GM12891 (cell line): ENCODE measurements around the gene CSRP2.

Experiments
- DNase-seq: peaks from one replicate; pipeline ENCODE4 v3.0.0; 2011; ENCODE audit warnings: low spot score; ENCODE audit not compliant: insufficient read length
- FAIRE-seq: peaks from 2 replicates; lab custom pipeline; 2011; peaks lifted over from hg19 to GRCh38; lab: Jason Lieb, UNC
- PAX5 ChIP-seq: IDR thresholded peaks from 2 replicates; pipeline ENCODE4 v1.6.1; 2011; ENCODE audit warnings: low read length, moderate library complexity, mild to moderate bottlenecking; ENCODE audit not compliant: insufficient read depth, severe bottlenecking
- POLR2A ChIP-seq: IDR thresholded peaks from 2 replicates; pipeline ENCODE4 v1.6.1; 2011; ENCODE audit warnings: low read depth, low read length, control low read depth
- POLR2AphosphoS5 ChIP-seq: IDR thresholded peaks from 2 replicates; pipeline ENCODE4 v1.6.1; 2011; ENCODE audit warnings: low read depth, low read length, control low read depth
- POU2F2 ChIP-seq: IDR thresholded peaks from 2 replicates; pipeline ENCODE4 v1.6.1; 2011; ENCODE audit warnings: low read depth, mild to moderate bottlenecking, control low read depth, low read length, moderate library complexity
- SPI1 ChIP-seq: IDR thresholded peaks from 2 replicates; pipeline ENCODE4 v1.6.1; 2011; ENCODE audit warnings: low read depth, low read length, control low read depth
- TAF1 ChIP-seq: IDR thresholded peaks from 2 replicates; pipeline ENCODE4 v1.6.1; 2011; ENCODE audit warnings: low read depth, low read length, control low read depth

Gene CSRP2

DNA sequence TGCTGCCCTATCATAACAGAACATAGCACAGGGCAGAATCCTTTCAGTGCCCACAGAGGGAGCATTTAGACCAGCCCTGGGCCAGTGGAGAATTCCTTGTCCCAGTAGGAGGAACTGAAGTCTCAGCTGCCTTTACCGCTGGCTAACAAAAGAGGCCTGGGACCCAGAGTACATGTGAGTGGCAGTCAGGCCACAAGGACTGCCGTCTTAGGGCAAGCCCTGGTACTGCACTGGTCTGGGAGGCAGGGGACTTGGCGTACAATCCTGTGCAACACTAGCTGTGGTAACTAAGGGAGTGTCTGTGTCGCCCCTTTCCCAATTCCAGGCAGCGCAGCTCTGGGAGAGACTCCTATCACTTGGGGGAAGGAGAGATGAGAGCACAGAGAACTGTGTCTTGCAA, 17.0 kb upstream of the CSRP2 start:
- DNase-seq (no peak), FAIRE-seq (no peak)
- TF ChIP-seq TAF1 (no peak), POLR2A (no peak), PAX5 (no peak), SPI1 (no peak), POU2F2 (no peak), POLR2AphosphoS5 (no peak)

DNA sequence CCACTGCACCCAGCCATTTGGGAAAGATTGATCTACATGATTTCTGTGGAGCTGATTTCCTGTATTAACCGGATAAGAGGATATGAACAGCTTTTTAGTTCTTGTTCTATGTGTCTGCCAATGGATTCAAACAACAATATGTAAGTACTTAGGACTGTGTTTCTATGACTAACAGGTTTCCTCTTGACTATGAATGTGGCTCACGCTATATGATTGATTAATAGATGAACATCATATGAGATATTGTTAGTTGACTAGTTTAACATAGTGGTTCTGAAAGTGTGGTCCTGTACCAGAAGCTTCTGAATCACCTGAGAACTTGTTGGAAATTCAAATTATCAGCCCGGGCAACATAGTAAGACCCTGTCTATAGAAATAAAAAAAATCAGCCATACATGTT, 12.8 kb upstream of the CSRP2 start:
- FAIRE-seq: no peak
- no peak for DNase-seq
- no peak for TF ChIP-seq SPI1
- no peak for TF ChIP-seq POLR2AphosphoS5
- no peak for TF ChIP-seq TAF1
- no peak for TF ChIP-seq PAX5
- no peak for TF ChIP-seq POU2F2
- TF ChIP-seq POLR2A: no peak

DNA sequence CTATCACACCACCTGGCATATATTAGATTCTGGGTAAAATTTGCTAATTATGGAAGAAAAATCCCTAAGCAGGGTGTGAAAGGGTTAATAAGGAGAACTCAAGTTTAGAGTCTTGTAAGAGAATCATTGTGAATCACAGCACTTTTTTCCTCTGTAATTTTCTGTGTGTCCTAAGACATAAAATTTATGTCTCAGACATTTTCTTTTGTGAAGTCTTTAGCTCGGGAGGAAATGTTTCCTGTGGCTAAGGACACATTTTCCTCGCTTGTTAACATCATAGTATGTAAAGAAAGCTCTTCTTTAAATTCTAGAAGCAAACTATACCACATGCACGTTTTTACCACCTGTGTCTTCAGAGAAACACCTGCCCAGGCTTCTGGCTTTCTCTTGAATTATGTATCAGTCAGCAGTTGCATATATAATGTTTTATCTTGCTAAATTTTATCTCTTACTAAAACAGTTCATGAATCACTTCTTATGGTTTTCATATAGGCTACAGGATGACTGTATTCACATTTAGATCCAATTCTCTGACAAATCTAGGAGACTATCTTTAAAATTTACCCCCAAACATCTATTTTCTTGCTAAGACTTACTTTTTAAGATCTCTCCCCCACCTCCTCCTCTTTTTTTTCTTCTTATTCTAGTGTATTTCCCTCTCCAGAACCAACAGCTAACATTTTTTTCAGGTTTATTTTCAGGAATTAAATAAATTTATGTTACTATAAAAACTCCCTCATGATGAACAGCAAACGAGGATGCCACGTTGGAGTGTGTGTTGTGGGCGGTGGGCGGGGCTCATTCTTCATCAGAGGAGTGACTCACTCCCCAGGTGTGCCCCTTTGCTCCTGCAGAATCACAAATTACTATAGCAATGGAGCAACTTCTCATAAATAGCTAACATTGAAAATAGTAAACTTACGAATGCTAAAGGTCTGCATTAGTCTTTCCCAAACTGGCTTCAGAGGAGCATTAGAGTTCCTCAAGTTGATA, 11.6 kb upstream of the CSRP2 start:
- no peak for TF ChIP-seq PAX5
- TF ChIP-seq POLR2AphosphoS5: no peak
- no peak for TF ChIP-seq TAF1
- TF ChIP-seq POU2F2: no peak
- no peak for TF ChIP-seq POLR2A
- TF ChIP-seq SPI1: no peak
- DNase-seq (no peak), FAIRE-seq (no peak)

DNA sequence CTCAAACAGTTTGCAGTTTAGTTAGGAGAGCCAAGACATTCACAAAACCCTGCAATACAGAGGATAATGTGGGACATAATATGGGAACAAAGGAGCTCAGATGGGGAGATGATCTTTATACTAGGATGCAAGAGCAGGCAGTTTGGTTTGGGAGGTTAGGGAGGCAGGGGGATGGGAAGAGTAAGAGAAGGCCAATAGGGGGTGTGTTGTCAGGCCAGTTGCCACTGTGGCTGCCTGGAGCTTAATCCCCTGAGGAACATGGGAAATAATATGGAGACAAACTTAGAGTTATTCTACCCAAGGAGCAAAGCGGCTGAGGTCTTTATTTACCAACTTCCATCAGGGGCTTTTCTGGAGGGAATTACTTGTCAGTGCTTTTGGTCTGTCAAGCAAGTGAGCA, 10.0 kb upstream of the CSRP2 start:
- DNase-seq (no peak), FAIRE-seq (no peak)
- TF ChIP-seq PAX5 (no peak), POU2F2 (no peak), POLR2A (no peak), SPI1 (no peak), POLR2AphosphoS5 (no peak), TAF1 (no peak)

DNA sequence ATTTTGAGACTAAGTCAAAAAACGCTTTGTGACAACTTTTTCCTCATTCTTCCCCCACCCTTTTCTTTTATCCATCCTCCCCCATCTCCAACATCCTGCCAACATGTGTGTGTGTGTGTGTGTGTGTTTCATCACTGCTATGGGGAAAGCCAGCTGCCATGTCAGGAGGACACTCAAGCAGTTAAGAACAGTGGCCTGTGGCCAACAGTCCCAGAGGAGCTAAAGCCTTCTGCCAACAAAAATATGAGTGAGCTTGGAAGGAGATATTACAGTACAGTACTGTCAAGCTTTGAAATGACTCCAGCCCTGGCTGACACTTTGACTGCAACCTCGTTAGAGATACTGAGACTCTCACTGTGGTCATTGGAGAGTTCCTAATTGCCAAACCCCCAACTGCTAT, 5.0 kb upstream of the CSRP2 start:
- DNase-seq (no peak), FAIRE-seq (no peak)
- TF ChIP-seq SPI1: no peak
- no peak for TF ChIP-seq POLR2AphosphoS5
- no peak for TF ChIP-seq PAX5
- TF ChIP-seq POLR2A: no peak
- TF ChIP-seq POU2F2: no peak
- no peak for TF ChIP-seq TAF1

DNA sequence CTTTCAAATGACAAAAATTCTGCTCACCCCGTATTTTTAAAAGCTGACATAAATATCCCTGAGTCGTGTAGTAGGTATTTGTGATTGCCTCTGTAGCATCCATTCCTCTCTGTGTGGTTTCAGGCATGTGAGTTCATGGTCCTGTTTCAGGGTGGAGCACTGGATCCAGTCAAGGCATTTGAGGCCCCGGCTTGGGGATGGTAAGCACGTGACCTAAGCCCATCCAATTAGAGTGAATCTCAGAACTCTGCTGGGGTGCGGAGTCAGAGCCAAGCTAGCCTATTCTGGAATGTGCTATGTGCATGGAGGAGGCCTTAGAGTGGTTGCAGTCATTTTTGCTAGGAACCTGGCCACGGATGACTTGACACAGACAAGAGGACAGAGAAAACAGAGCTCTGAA, 4.3 kb upstream of the CSRP2 start:
- FAIRE-seq: no peak
- DNase-seq: no peak
- TF ChIP-seq TAF1: no peak
- TF ChIP-seq POU2F2: no peak
- no peak for TF ChIP-seq POLR2AphosphoS5
- TF ChIP-seq PAX5: no peak
- no peak for TF ChIP-seq POLR2A
- TF ChIP-seq SPI1: no peak

DNA sequence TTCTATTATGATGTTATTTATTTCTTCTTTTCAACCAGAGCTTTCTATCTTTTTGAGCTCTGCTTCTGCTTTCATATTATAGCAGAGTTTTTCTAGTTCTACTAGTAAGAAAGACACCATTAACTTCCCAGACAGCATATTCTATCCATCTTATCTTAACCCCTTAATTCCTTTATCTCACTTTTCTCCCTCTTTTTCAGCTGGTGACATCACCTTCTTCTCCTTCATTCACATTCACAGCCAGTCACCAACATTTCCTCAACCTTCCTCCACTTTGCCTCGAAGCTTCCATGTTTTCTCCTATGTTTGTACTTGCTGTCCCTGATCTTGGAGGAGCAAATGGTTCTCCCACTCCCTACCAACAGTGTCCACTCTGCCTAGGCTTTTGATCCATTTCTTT, 3.5 kb upstream of the CSRP2 start:
- TF ChIP-seq POLR2A: no peak
- no peak for TF ChIP-seq POLR2AphosphoS5
- TF ChIP-seq PAX5: no peak
- TF ChIP-seq TAF1: no peak
- no peak for TF ChIP-seq POU2F2
- TF ChIP-seq SPI1: no peak
- no peak for DNase-seq
- FAIRE-seq: no peak

DNA sequence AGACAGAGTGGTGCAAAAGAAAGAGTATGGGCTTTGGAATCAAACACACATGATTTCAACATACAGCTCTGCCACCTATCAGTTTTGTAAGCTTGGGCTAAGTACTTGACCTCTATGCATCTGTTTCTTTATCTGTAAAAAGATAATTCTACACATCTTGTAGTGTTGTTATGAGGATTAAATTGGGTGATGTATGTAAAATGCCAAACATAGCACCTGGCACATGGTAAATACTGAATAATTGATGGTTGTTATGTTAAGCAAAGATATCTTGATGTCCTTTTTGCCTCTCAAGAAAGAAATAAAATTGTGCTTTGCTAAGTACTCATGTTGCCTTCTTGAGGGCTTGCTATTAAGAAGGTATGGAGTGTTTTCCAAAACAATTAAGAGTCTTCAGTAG, 2.3 kb upstream of the CSRP2 start:
- FAIRE-seq: no peak
- no peak for DNase-seq
- TF ChIP-seq POLR2AphosphoS5 (no peak), POLR2A (no peak), PAX5 (no peak), SPI1 (no peak), POU2F2 (no peak), TAF1 (no peak)

DNA sequence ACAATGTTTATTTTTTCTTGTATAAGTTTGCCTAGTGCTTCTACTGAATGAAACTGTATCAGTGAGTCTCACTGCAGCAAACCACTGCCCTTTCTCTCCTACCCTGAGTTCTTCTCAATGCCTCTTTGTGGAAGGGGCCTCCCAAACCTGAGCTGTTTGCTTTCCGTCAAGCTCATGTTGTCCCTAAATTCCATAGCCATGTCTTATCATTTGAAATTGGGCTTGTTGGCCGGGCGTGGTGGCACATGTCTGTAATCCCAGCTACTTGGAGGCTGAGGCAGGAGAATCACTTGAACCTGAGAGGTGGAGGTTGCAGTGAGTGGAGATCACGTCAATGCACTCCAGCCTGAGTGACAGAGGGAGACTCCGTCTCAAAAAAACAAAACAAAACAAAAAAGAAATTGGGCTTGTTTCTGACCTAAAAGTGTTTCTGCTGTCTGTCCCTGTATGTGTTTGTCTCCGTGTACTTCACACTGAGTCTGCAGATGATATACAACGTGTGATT, 1.8 kb upstream of the CSRP2 start:
- DNase-seq: no peak
- no peak for TF ChIP-seq POLR2A
- no peak for TF ChIP-seq TAF1
- no peak for TF ChIP-seq POLR2AphosphoS5
- TF ChIP-seq PAX5: no peak
- TF ChIP-seq SPI1: no peak
- no peak for TF ChIP-seq POU2F2
- no peak for FAIRE-seq
